ENCODE results near the gene PUSL1. TPM values are rescaled to one million over a fixed set of nuclear protein-coding genes. Genes with fewer than 3 reads are reported as not detected.

PUSL1 gene
- total RNA-seq, 2 donors from 2014 or later = 10.6 to 14.9 TPM

- H3K9me3 ChIP-seq (ENCODE audit: control insufficient read depth, low read length, poor library complexity, severe bottlenecking) = no peaks in the 10 kb centered on the region
- Mint-ChIP-seq H3K4me3 (peak overlapping the region; percentile 87), H3K27me3 (no peaks in the 10 kb centered on the region), H3K36me3 (ENCODE audit: low read depth) (peaks cover 2% of the 10 kb centered on the region), H3K4me1 (peaks cover 35% of the 10 kb centered on the region), H3K27ac (peak overlapping the region; percentile 88)
- ATAC-seq (no peak), DNase-seq (no peak)
These were observed 35.8 kb upstream of the PUSL1 start for GRCh38 chr1:1272341-1273208.

DNA sequence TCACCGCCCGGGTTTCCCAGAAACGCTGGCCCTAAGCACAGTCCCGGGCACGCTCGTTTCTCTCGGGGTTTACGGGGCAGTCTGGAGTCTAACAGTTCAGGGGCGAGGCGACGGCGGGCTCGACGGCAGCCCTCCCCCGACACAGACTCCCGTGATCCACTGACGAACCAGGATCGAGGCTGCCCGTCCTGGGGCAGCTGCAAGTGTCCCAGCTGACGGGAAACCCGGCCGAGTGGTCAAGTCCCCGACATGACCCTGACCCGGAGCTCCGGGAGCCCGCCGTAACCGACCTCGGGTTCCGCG lies 35.2 kb upstream of the PUSL1 start:
- peaks cover 33% of the 10 kb centered on the region for H3K4me1 Mint-ChIP-seq
- H3K27me3 Mint-ChIP-seq = no peaks in the 10 kb centered on the region
- H3K36me3 Mint-ChIP-seq (ENCODE audit: low read depth) = peaks cover 2% of the 10 kb centered on the region
- peak overlapping the region; percentile 87 for H3K4me3 Mint-ChIP-seq
- peak overlapping the region; percentile 88 for H3K27ac Mint-ChIP-seq
- no peak for DNase-seq
- ATAC-seq = no peak
- no peaks in the 10 kb centered on the region for H3K9me3 ChIP-seq (ENCODE audit: control insufficient read depth, low read length, poor library complexity, severe bottlenecking)

- peak within 1 kb of the TSS; percentile 88 for H3K27ac Mint-ChIP-seq
- ATAC-seq (peak; percentile 98), DNase-seq (peak; percentile 86 to 92 (median 91))
- no peaks in the 10 kb centered on the region for H3K27me3 Mint-ChIP-seq
- peaks cover 33% of the 10 kb centered on the region for H3K4me1 Mint-ChIP-seq
- H3K9me3 ChIP-seq (ENCODE audit: control insufficient read depth, low read length, poor library complexity, severe bottlenecking) = no peaks in the 10 kb centered on the region
- H3K36me3 Mint-ChIP-seq (ENCODE audit: low read depth) = peaks cover 2% of the 10 kb centered on the region
- H3K4me3 Mint-ChIP-seq = peak within 1 kb of the TSS; percentile 87
These were observed 34.7 kb upstream of the PUSL1 start, which contains the start of gene UBE2J2 for GRCh38 chr1:1273512-1274298. Gene UBE2J2 (minus strand): TSS chr1:1273854. CDS start chr1:1267992, 5,862 bp downstream.

DNA sequence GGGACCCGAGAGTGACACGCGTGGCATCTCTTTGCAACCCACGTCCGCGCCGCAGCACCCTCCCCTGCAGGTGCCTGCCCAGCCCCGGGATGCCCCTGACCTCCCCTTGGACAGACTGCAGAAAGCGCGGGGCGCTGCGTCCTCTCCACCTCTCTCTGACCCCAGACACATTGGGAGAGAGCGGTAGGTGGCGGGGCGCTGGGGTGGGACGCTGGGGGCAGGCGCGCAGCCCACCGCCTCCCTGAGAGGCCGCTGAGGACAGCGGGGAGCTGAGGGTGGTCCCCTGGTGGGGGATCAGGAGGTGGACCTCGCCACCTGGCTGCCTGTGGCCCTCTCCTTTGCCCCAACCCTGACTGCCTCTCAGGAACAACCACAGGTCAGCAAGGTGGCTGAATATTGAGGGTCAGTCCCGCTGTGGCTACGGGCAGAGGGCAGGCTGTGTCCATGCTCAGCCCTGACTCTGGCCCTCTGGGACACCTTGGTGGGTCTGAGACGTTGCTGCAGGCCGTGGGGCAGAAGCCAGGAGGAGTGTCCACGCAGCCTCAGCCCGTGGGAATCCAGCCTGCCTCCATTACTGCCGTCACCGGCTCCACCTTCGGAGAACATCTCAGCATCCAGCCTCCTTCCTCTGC lies 34.0 kb upstream of the PUSL1 start:
- no peak overlapping the region for H3K27ac Mint-ChIP-seq
- DNase-seq (no peak), ATAC-seq (no peak)
- H3K9me3 ChIP-seq (ENCODE audit: control insufficient read depth, low read length, poor library complexity, severe bottlenecking) = no peaks in the 10 kb centered on the region
- no peaks in the 10 kb centered on the region for H3K27me3 Mint-ChIP-seq
- peaks cover 30% of the 10 kb centered on the region for H3K4me1 Mint-ChIP-seq
- peak overlapping the region; percentile 76 for H3K4me3 Mint-ChIP-seq
- H3K36me3 Mint-ChIP-seq (ENCODE audit: low read depth) = peaks cover 2% of the 10 kb centered on the region

- DNase-seq (no peak), ATAC-seq (no peak)
- H3K4me1 Mint-ChIP-seq = peaks cover 27% of the 10 kb centered on the region
- no peaks in the 10 kb centered on the region for H3K9me3 ChIP-seq (ENCODE audit: control insufficient read depth, low read length, poor library complexity, severe bottlenecking)
- no peaks in the 10 kb centered on the region for H3K27me3 Mint-ChIP-seq
- H3K4me3 Mint-ChIP-seq = peak overlapping the region; percentile 76
- H3K27ac Mint-ChIP-seq = no peak overlapping the region
- H3K36me3 Mint-ChIP-seq (ENCODE audit: low read depth) = peaks cover 2% of the 10 kb centered on the region
These were observed 33.4 kb upstream of the PUSL1 start for GRCh38 chr1:1274931-1275431.

DNA sequence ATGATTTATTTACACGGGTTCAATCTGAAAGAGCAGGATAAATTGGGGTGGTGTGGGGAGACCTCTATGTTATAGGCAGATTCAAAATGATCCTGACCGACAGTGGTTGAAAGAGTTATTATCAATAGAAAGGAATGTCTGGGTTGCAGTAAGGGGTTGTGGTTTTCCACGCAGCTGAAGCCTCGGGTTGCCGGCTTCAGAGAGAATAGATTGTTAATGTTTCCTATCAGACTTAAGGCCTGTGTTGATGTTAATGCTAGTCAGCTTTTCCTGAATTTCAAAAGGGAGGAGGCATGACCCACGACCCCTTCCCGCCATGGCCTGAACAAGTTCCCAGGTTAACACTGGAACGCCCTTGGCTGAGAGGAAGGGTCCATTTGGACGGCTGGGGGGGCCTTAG lies 32.6 kb upstream of the PUSL1 start:
- DNase-seq = no peak
- peaks cover 19% of the 10 kb centered on the region for H3K4me1 Mint-ChIP-seq
- H3K36me3 Mint-ChIP-seq (ENCODE audit: low read depth) = no peaks in the 10 kb centered on the region
- no peaks in the 10 kb centered on the region for H3K27me3 Mint-ChIP-seq
- H3K9me3 ChIP-seq (ENCODE audit: control insufficient read depth, low read length, poor library complexity, severe bottlenecking) = no peaks in the 10 kb centered on the region
- no peak overlapping the region for H3K27ac Mint-ChIP-seq
- no peak for ATAC-seq
- peak overlapping the region; percentile 55 for H3K4me3 Mint-ChIP-seq

DNA sequence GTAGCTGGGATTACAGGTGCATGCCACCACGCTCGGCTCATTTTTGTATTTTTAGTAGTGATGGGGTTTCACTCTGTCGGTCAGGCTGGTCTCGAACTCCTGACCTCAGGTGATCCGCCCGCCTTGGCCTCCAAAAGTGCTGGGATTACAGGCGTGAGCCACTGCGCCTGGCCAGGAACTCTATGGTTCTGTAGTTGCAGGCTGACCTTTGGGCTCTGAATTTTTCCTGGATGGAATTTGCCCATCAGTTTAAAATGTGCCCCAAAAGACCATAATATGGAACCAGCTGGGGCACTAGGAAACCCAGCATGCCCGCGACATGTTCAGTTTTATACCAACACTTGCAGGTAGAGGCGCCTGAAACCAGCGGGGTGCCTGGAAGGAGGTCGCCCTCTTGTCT lies 29.8 kb upstream of the PUSL1 start:
- Mint-ChIP-seq H3K4me3 (no peak overlapping the region), H3K27me3 (no peaks in the 10 kb centered on the region), H3K36me3 (ENCODE audit: low read depth) (no peaks in the 10 kb centered on the region), H3K27ac (no peak overlapping the region), H3K4me1 (peaks cover 5% of the 10 kb centered on the region)
- DNase-seq (no peak), ATAC-seq (no peak)
- no peaks in the 10 kb centered on the region for H3K9me3 ChIP-seq (ENCODE audit: control insufficient read depth, low read length, poor library complexity, severe bottlenecking)

DNA sequence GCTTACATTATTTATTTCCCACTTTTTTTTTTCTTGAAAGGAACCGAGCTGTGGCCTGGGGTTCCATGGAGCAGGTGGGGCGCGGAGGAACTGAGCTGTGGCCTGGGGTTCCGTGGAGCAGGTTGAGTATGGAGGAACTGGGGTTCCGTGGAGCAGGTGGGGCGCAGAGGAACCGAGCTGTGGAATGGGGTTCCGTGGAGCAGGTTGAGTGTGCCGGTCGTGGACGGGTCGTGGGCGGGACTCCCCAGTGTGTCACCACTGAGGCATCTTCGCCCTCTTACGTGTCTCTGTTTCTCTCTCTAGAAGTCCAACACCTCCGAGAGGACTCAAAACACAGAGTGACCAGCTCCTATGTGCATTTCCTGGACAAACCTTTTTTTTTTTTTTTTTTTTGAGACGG lies 29.4 kb upstream of the PUSL1 start:
- ATAC-seq = no peak
- Mint-ChIP-seq H3K4me1 (peaks cover 5% of the 10 kb centered on the region), H3K4me3 (no peak overlapping the region), H3K27ac (no peak overlapping the region), H3K36me3 (ENCODE audit: low read depth) (no peaks in the 10 kb centered on the region), H3K27me3 (no peaks in the 10 kb centered on the region)
- no peaks in the 10 kb centered on the region for H3K9me3 ChIP-seq (ENCODE audit: control insufficient read depth, low read length, poor library complexity, severe bottlenecking)
- no peak for DNase-seq

DNA sequence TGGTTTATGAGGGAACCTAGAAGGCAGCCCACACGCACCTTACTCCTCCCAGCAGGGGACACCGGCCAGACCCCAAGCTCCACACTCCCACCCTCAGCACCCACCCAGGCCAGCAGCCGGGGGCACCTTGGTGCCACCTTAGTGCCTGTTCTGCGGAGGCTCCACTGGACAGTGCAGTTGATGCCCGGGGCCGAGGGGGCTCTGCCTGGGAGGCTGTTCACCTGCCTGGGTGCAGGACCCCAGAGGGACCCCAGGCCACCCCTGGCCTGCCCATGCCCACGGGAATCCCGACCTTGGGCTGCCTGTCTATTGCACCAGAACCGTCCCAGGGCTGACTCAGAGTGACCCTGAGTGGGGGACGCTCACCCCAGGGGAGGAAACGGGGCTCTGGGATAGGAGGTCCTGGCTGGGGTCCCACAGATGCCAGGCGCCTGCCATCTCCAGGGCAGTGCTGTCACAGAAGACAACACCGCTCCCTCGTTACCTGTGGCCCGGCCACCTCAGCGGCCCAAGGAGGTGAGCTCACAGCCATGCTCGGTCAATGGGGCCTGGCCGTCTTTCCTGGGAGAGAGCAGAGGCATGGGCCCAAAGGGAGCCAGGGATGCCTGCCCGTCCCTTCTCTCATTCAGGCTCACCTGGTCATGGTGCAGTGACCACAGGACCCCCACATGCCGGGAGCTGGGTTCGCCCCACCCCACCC lies 27.5 kb upstream of the PUSL1 start:
- Mint-ChIP-seq H3K27me3 (no peaks in the 10 kb centered on the region), H3K4me1 (no peaks in the 10 kb centered on the region)

GRCh38 chr1:1281533-1282321 lies 26.7 kb upstream of the PUSL1 start:
- H3K4me1 Mint-ChIP-seq = no peaks in the 10 kb centered on the region
- H3K27me3 Mint-ChIP-seq = no peaks in the 10 kb centered on the region
- no peaks in the 10 kb centered on the region for H3K36me3 Mint-ChIP-seq (ENCODE audit: low read depth)
- ATAC-seq (no peak), DNase-seq (no peak)
- H3K4me3 Mint-ChIP-seq = no peak overlapping the region
- no peak overlapping the region for H3K27ac Mint-ChIP-seq
- H3K9me3 ChIP-seq (ENCODE audit: control insufficient read depth, low read length, poor library complexity, severe bottlenecking) = no peaks in the 10 kb centered on the region

More for the DNA sequence above, 27.5 kb upstream of the PUSL1 start:
- Mint-ChIP-seq H3K4me3 (no peak overlapping the region), H3K27ac (no peak overlapping the region), H3K36me3 (ENCODE audit: low read depth) (no peaks in the 10 kb centered on the region)
- H3K9me3 ChIP-seq (ENCODE audit: control insufficient read depth, low read length, poor library complexity, severe bottlenecking) = no peaks in the 10 kb centered on the region
- ATAC-seq (no peak), DNase-seq (no peak)

DNA sequence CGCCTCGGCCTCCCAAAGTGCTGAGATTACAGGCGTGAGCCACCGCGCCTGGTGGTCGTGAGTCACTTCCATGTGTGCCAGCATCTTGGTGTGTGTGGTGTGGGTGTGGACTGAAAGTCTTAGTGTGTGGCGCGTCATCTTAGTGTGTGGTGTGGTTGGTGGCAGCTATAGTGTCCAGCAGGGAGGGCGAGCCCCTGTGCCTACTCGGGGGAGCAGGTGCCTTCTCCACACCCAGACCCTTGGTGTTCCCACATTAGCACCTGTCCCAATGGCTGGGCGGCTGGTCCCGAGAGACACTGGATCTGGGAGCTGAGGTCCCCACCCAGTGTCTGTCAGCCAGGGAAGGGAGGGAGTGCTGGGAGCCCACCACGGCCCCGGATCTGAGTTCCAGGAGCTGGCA lies 25.4 kb upstream of the PUSL1 start:
- H3K36me3 Mint-ChIP-seq (ENCODE audit: low read depth) = no peaks in the 10 kb centered on the region
- H3K9me3 ChIP-seq (ENCODE audit: control insufficient read depth, low read length, poor library complexity, severe bottlenecking) = no peaks in the 10 kb centered on the region
- ATAC-seq = no peak
- H3K4me3 Mint-ChIP-seq = no peak overlapping the region
- H3K27ac Mint-ChIP-seq = no peak overlapping the region
- no peak for DNase-seq
- no peaks in the 10 kb centered on the region for H3K4me1 Mint-ChIP-seq
- H3K27me3 Mint-ChIP-seq = no peaks in the 10 kb centered on the region

GRCh38 chr1:1283821-1284220 lies 24.6 kb upstream of the PUSL1 start:
- H3K9me3 ChIP-seq (ENCODE audit: control insufficient read depth, low read length, poor library complexity, severe bottlenecking) = no peaks in the 10 kb centered on the region
- DNase-seq = no peak
- no peak overlapping the region for H3K27ac Mint-ChIP-seq

More at GRCh38 chr1:1283821-1284220, 24.6 kb upstream of the PUSL1 start:
- Mint-ChIP-seq H3K4me3 (no peak overlapping the region), H3K36me3 (ENCODE audit: low read depth) (no peaks in the 10 kb centered on the region), H3K27me3 (no peaks in the 10 kb centered on the region), H3K4me1 (no peaks in the 10 kb centered on the region)
- no peak for ATAC-seq

Data from T-helper 17 cell (primary cell).